Colonic mucosa (tissue), 4 donors: ENCODE results near the gene HPGDS. TPM values are rescaled to one million over a fixed set of nuclear protein-coding genes. Genes with fewer than 3 reads are reported as not detected.
"Not testable (repeated sequence)": the region's sequence is repeated elsewhere in the genome, so short reads cannot be mapped to it uniquely, and the experiment has no call there.

ENCODE experiments used
- DNase-seq: peaks from one replicate; pipeline ENCODE4 v3.0.0-alpha.2; 2020
- H3K27ac ChIP-seq: fragments of 200-600 bp; one replicate; pipeline ENCODE4 v1.8.0; 2021
- H3K27me3 ChIP-seq: fragments of 200-600 bp; one replicate; pipeline ENCODE4 v1.8.0; 2021
- H3K36me3 ChIP-seq: fragments of 200-600 bp; one replicate; pipeline ENCODE4 v1.8.0; 2021
- H3K4me1 ChIP-seq: fragments of 200-600 bp; one replicate; pipeline ENCODE4 v1.8.0; 2021; ENCODE audit warnings: mild to moderate bottlenecking
- H3K4me3 ChIP-seq: fragments of 200-600 bp; one replicate; pipeline ENCODE4 v1.8.0; 2021
- H3K9ac ChIP-seq, 2 donors: one replicate each; pipeline ENCODE4 v1.7.0; 2013; ENCODE audit warnings: control low read depth in 2 of 2, low read depth in 2 of 2, low read length in 2 of 2
- H3K9me3 ChIP-seq: fragments of 200-600 bp; one replicate; pipeline ENCODE4 v1.8.0; 2021
- intact Hi-C: fragments of 100-400 bp; cut with DNase I; formaldehyde crosslinking; loops from one replicate; pipeline ENCODE4 v1.14.1; 2022
- total RNA-seq, 2 donors: library from RNA; stranded (reverse); fragmentation: NEBNext Ultra II Directional in 1 of 2; extraction: Animal tissue kit (Norgen Biotek cat#: 25700) in 1 of 2; gene quantifications; one replicate each; pipeline ENCODE4 v1.2.1, GENCODE V29; 2021
- TF ChIP-seq, protein P1 (sequence below): fragments of 200-600 bp; IDR thresholded peaks from one replicate; pipeline ENCODE4 v1.8.0; 2022; ENCODE audit warnings: antibody characterized with exemption, mild to moderate bottlenecking
- donor health status: healthy.
- donor health status: DM: no; HTN: no; CAD: no.
- donor health status: DM: no; HTN: no; CAD: no.

HPGDS gene
- total RNA-seq, 2 donors from 2014 or later = 1.5 to 1.7 TPM

DNA sequence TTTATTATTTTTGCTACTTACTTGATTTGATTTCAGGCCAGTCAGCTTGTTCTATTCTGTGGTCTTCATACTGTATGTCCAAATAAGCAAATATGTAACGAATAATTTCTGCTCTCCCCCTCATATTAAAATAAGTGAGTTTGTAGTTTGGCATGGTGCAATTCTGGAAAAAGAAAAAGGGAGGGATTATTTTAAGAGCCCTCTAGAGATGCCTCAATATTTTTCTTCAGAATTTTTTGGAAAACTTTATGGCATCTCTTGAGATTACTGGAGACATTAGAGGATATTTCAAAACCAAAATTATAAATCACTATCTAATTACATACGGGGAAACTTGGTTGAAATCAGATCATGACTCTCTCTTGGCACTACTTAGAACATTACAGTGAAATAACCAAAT is 8.2 kb downstream of the HPGDS start:
- no peak overlapping the region for H3K27ac ChIP-seq
- no peaks in the 10 kb centered on the region for H3K36me3 ChIP-seq
- no peaks in the 10 kb centered on the region for H3K9me3 ChIP-seq
- H3K27me3 ChIP-seq = no peaks in the 10 kb centered on the region
- no peak overlapping the region for H3K9ac ChIP-seq
- no peak overlapping the region for H3K4me3 ChIP-seq
- intact Hi-C loops = no loop called here
- no peaks in the 10 kb centered on the region for H3K4me1 ChIP-seq
- no peak for DNase-seq
- TF ChIP-seq, protein P1, sequence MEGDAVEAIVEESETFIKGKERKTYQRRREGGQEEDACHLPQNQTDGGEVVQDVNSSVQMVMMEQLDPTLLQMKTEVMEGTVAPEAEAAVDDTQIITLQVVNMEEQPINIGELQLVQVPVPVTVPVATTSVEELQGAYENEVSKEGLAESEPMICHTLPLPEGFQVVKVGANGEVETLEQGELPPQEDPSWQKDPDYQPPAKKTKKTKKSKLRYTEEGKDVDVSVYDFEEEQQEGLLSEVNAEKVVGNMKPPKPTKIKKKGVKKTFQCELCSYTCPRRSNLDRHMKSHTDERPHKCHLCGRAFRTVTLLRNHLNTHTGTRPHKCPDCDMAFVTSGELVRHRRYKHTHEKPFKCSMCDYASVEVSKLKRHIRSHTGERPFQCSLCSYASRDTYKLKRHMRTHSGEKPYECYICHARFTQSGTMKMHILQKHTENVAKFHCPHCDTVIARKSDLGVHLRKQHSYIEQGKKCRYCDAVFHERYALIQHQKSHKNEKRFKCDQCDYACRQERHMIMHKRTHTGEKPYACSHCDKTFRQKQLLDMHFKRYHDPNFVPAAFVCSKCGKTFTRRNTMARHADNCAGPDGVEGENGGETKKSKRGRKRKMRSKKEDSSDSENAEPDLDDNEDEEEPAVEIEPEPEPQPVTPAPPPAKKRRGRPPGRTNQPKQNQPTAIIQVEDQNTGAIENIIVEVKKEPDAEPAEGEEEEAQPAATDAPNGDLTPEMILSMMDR = no peak

DNA sequence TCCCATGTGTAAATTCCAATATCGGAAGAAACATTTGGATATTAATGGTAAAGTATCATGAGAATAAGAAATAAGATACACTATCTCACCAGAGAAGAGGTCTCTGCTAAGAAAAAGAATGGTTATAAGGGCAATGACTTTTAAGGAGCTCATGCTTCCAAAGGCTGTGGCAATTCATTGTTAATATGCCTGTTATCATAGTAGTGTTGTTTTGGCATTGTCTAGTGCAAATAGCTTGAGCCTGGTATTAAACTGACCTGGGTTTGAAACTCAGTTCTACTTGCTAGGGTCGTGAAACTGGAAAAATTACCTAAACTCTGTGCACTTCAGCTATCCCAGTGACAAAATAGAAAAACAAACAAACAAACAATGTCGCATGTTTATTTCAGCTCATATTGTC is 8.8 kb downstream of the HPGDS start:
- H3K9me3 ChIP-seq = no peaks in the 10 kb centered on the region
- no peaks in the 10 kb centered on the region for H3K27me3 ChIP-seq
- H3K4me3 ChIP-seq = no peak overlapping the region
- no peak for DNase-seq
- H3K4me1 ChIP-seq = no peaks in the 10 kb centered on the region
- TF ChIP-seq, protein P1 = no peak
- no peak overlapping the region for H3K27ac ChIP-seq
- intact Hi-C loops = no loop called here
- H3K36me3 ChIP-seq = no peaks in the 10 kb centered on the region
- no peak overlapping the region for H3K9ac ChIP-seq

DNA sequence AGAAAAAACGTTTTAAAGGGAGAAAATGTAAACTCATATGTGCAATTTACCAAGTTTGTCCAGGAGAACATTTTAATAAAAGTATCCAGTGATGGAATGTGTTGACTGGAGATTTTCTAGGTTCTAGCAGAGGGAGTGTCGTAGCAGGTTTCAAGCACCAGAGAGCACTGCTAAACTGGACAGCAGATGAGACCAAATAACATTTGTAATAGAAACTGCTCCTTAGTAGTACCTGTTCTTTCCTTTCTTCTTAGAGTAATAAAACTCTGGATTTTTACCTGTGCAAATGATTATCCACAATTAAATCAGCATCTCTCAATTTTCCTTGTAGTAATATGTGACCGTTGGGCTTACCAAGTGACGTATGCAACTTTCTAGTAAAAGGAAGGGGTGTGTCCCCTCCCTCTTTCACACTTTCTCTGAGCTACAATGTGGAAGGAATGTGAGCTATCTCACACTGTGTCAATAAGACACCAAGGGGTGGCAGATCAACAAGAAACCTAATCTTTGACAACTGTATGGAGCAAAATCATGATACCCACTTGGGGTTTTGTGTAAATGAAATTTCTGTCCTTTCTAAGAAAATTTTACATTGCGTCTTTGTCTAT is 9.5 kb downstream of the HPGDS start:
- Histone ChIP-seq H3K4me3 (no peak overlapping the region), H3K9me3 (no peaks in the 10 kb centered on the region), H3K27me3 (no peaks in the 10 kb centered on the region), H3K36me3 (no peaks in the 10 kb centered on the region), H3K27ac (no peak overlapping the region), H3K9ac (no peak overlapping the region), H3K4me1 (no peaks in the 10 kb centered on the region)
- TF ChIP-seq, protein P1 = no peak
- no peak for DNase-seq
- intact Hi-C loops = no loop called here

DNA sequence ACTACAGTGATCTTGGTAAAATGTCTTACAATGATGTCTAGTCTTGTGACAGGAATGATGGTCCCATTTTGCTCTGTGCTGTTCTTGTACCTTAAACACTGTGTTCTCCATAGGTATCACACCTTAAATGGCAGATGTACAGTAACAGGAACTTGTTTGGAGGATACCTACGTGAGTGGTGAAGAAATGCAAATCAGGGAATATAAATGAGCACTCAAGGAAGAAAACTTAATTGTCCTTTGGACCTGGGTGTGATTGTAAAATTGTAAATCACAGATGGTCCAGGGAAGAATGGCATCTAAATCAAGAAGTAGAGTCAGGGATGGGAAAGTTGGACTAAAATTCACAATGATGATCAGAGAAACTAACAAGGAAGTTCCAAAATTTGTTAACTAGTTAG is 12.7 kb downstream of the HPGDS start:
- Histone ChIP-seq H3K9me3 (no peaks in the 10 kb centered on the region), H3K36me3 (no peaks in the 10 kb centered on the region), H3K4me1 (no peaks in the 10 kb centered on the region), H3K9ac (no peak overlapping the region), H3K4me3 (no peak overlapping the region), H3K27me3 (no peaks in the 10 kb centered on the region), H3K27ac (no peak overlapping the region)
- intact Hi-C loops = no loop called here
- DNase-seq = no peak
- TF ChIP-seq, protein P1 = no peak

DNA sequence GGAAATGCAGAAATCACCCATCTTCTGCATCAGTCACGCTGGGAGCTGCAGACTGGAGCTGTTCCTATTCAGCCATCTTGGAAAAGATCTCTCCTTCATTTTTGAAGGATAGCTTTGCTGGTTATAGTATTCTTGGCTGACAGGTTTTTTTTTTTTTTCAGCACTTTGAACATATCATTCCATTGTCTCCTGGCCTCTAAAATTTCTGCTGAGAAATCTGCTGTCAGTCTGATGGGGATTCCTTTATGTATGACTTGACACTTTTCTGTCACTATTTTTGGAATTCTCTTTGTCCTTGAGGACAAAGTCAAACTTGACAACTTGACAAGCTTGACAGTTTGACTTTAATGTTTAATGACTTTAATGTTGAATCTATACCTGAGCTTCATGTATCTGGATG is 16.8 kb downstream of the HPGDS start:
- no peaks in the 10 kb centered on the region for H3K36me3 ChIP-seq
- intact Hi-C loops = no loop called here

DNA sequence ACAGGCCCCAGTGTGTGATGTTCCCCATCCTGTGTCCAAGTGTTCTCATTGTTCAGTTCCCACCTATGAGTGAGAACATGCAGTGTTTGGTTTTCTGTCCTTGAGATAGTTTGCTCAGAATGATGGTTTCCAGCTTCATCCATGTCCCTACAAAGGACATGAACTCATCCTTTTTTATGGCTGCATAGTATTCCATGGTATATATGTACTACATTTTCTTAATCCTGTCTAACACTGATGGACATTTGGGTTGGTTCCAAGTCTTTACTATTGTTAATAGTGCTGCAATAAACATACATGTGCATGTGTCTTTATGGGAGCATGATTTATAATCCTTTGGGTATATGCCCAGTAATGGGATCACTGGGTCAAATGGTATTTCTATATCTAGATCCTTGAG is 22.7 kb downstream of the HPGDS start:
- H3K27me3 ChIP-seq, DNase-seq, H3K4me3 ChIP-seq, intact Hi-C loops, H3K9me3 ChIP-seq, H3K9ac ChIP-seq, H3K4me1 ChIP-seq, H3K27ac ChIP-seq, H3K36me3 ChIP-seq: not testable (repeated sequence)

More for the DNA sequence above, 16.8 kb downstream of the HPGDS start:
- Histone ChIP-seq H3K9ac (no peak overlapping the region), H3K4me1 (no peaks in the 10 kb centered on the region), H3K27ac (no peak overlapping the region), H3K9me3 (no peaks in the 10 kb centered on the region), H3K4me3 (no peak overlapping the region), H3K27me3 (no peaks in the 10 kb centered on the region)
- no peak for DNase-seq
- TF ChIP-seq, protein P1 = no peak
